Chondrocyte (in vitro differentiated cells): ENCODE measurements around the gene PATZ1. TPM values are rescaled to one million over a fixed set of nuclear protein-coding genes. Genes with fewer than 3 reads are reported as not detected.

Experiments used
- DNase-seq: peaks from one replicate; pipeline ENCODE4 v3.0.0; 2021; ENCODE audit warnings: mixed read lengths, low spot score
- H3K27ac Mint-ChIP-seq: one replicate; pipeline ENCODE4 v1.8.0; 2021; ENCODE audit warnings: mild to moderate bottlenecking, moderate library complexity, mixed read lengths; ENCODE audit not compliant: unreplicated experiment
- H3K27me3 Mint-ChIP-seq: 2 replicates; pipeline ENCODE4 v1.8.0; 2021; ENCODE audit warnings: low read depth, mixed read lengths
- H3K36me3 Mint-ChIP-seq: 2 replicates; pipeline ENCODE4 v1.8.0; 2021; ENCODE audit warnings: low read depth, mixed read lengths
- H3K4me1 Mint-ChIP-seq: 2 replicates; pipeline ENCODE4 v1.8.0; 2021; ENCODE audit warnings: low read depth, mild to moderate bottlenecking, mixed read lengths
- H3K4me3 Mint-ChIP-seq: one replicate; pipeline ENCODE4 v1.8.0; 2021; ENCODE audit warnings: mild to moderate bottlenecking, moderate library complexity, mixed read lengths; ENCODE audit not compliant: unreplicated experiment
- H3K9me3 Mint-ChIP-seq: 2 replicates; pipeline ENCODE4 v1.8.0; 2021; ENCODE audit warnings: low read depth, mixed read lengths
- total RNA-seq: library from RNA; stranded (reverse); gene quantifications from 3 replicates; pipeline ENCODE4 v1.2.1, GENCODE V29; 2021
- TF ChIP-seq, protein P1 (sequence below): fragments of 200-600 bp; sonication (generic); IDR thresholded peaks from 2 replicates; pipeline ENCODE4 v1.5.0; 2021; ENCODE audit warnings: antibody characterized with exemption, mild to moderate bottlenecking, moderate library complexity

Gene PATZ1
- total RNA-seq, 1 donor from 2014 or later = 19.9 TPM

DNA sequence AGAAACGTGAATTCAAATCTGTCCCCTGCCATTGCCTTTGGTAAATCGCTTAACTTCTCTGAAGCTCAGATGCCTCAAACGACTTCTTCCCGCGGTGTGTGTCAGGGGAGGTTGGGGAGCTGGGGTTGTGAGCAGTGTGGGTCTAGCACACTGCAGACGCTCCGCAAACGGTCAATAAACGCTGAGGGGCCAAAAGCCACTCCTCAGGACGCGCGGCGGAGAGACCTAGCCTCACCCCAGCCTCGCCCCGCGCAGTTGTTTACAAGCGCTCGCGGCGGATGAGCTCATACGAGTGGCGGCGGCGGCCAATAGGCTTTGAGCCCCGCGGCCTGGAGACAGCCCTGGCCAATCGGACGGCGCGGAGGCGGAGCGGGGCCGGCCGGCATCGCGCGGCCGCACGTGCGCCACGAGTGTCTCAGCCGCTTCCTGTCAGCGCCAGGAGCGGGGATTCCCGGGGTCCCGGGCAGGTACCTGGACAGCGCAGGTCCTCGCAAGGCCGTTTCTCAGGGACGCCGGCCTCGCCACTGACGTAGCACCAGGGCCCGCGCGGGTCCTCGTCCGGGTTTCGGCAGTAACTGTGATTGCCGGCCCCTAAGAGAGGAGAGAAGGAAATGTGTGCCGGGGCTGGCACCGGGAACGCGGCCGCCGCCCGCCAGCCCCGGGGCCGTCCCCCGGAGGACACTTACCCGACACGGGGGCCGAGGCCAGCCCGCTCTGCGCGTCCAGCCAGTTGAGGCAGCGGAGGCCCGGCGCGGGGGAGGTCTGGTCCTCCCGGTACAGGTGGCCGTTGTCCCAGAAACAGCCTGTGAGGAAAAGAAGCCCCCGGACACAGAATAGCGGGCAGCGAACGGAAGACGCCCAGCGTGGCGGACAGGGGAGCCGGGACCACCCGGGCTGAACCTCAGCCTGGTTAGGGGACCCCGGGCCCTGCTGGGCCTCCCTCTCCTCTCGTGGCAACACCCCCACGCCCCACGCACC is 55.4 kb downstream of the PATZ1 start:
- H3K9me3 Mint-ChIP-seq = no peaks in the 10 kb centered on the region
- H3K36me3 Mint-ChIP-seq = peaks cover 3% of the 10 kb centered on the region
- TF ChIP-seq, protein P1, sequence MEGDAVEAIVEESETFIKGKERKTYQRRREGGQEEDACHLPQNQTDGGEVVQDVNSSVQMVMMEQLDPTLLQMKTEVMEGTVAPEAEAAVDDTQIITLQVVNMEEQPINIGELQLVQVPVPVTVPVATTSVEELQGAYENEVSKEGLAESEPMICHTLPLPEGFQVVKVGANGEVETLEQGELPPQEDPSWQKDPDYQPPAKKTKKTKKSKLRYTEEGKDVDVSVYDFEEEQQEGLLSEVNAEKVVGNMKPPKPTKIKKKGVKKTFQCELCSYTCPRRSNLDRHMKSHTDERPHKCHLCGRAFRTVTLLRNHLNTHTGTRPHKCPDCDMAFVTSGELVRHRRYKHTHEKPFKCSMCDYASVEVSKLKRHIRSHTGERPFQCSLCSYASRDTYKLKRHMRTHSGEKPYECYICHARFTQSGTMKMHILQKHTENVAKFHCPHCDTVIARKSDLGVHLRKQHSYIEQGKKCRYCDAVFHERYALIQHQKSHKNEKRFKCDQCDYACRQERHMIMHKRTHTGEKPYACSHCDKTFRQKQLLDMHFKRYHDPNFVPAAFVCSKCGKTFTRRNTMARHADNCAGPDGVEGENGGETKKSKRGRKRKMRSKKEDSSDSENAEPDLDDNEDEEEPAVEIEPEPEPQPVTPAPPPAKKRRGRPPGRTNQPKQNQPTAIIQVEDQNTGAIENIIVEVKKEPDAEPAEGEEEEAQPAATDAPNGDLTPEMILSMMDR = no peak
- H3K27ac Mint-ChIP-seq = peak overlapping the region; percentile 96
- peak overlapping the region; percentile 94 for H3K4me3 Mint-ChIP-seq
- H3K27me3 Mint-ChIP-seq = no peaks in the 10 kb centered on the region
- peak; percentile 96 for DNase-seq
- peaks cover 34% of the 10 kb centered on the region for H3K4me1 Mint-ChIP-seq

- Mint-ChIP-seq H3K27ac (no peak overlapping the region), H3K4me1 (peaks cover 32% of the 10 kb centered on the region), H3K27me3 (no peaks in the 10 kb centered on the region), H3K36me3 (peaks cover 3% of the 10 kb centered on the region), H3K4me3 (no peak overlapping the region), H3K9me3 (no peaks in the 10 kb centered on the region)
- DNase-seq = peak; percentile 60
- TF ChIP-seq, protein P1 = no peak
Measured at GRCh38 chr22:31289344-31289743, 56.8 kb downstream of the PATZ1 start.

- DNase-seq = no peak
- H3K9me3 Mint-ChIP-seq = no peaks in the 10 kb centered on the region
- peaks cover 31% of the 10 kb centered on the region for H3K4me1 Mint-ChIP-seq
- peaks cover 3% of the 10 kb centered on the region for H3K36me3 Mint-ChIP-seq
- H3K27me3 Mint-ChIP-seq = no peaks in the 10 kb centered on the region
- H3K27ac Mint-ChIP-seq = no peak overlapping the region
- no peak overlapping the region for H3K4me3 Mint-ChIP-seq
- TF ChIP-seq, protein P1 = no peak
Measured at GRCh38 chr22:31288496-31289240, 57.5 kb downstream of the PATZ1 start.

GRCh38 chr22:31287818-31288495 is 58.2 kb downstream of the PATZ1 start:
- no peak for DNase-seq
- Mint-ChIP-seq H3K27me3 (no peaks in the 10 kb centered on the region), H3K36me3 (peaks cover 3% of the 10 kb centered on the region), H3K9me3 (no peaks in the 10 kb centered on the region), H3K4me1 (peaks cover 25% of the 10 kb centered on the region), H3K27ac (no peak overlapping the region), H3K4me3 (no peak overlapping the region)
- TF ChIP-seq, protein P1 = no peak
